Measurements from ENCODE around the gene YY1.

Gene YY1

DNA sequence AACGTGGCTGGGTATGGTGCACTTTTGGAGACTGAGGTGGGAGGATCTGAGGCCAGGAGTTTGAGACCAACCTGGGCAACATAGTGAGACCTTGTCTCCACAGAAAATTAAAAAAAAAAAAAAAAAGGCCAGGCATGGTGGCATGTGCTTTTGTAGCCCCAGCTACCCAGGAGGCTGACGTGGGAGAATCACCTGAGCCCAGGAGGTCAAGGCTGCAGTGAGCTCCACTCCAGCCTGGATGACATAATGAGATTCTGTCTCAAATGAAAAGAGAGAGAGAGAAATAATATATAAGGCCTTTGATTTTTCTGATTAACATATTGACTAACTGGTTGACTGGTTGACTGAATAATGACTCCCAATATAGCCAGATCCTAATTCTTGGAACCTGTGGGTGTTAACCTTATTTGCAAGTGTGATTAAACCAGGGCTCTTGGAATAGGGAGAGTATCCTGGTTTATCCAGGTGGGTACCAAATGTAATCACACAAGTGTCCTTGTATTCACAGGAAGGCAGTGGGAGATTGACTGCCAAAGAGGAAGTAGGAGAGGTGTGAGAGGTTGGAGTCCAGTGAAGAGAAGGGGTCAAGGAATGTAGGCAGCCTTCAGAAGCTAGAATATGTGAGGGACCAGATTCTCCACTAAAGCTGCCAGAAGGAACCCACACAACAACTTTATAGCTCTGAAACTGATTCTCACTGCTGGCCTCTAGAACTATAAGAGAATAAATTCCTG, 12.0 kb downstream of the YY1 start:
- DNase-seq (ENCODE audit: low read depth), result no peak
- TF ChIP-seq, protein P1, sequence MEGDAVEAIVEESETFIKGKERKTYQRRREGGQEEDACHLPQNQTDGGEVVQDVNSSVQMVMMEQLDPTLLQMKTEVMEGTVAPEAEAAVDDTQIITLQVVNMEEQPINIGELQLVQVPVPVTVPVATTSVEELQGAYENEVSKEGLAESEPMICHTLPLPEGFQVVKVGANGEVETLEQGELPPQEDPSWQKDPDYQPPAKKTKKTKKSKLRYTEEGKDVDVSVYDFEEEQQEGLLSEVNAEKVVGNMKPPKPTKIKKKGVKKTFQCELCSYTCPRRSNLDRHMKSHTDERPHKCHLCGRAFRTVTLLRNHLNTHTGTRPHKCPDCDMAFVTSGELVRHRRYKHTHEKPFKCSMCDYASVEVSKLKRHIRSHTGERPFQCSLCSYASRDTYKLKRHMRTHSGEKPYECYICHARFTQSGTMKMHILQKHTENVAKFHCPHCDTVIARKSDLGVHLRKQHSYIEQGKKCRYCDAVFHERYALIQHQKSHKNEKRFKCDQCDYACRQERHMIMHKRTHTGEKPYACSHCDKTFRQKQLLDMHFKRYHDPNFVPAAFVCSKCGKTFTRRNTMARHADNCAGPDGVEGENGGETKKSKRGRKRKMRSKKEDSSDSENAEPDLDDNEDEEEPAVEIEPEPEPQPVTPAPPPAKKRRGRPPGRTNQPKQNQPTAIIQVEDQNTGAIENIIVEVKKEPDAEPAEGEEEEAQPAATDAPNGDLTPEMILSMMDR (IDR thresholded peaks at IDR 0.05; ENCODE audit: insufficient read depth, low read depth, low read length, missing control alignments), result no peak
- H3K4me3 ChIP-seq (ENCODE audit: low read depth, low read length), result no peak overlapping the region

DNA sequence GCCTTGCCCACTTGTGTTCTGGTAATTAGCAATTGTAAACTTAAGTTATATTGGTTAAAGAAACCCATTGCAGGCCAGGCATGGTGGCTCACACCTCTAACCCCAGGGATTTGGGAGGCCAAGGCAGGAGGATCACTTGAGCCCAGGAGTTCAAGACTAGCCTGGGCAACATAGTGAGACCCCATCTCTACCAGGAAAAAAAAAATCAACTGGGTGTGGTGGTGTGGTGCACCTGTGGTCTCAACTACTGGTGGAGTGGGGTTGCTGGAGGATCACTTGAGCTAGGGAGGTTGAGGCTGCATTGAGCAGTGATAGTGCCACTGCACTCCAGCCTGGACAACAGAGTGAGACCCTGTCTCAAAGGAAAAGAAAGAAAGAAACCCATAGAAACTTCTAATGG, 13.7 kb downstream of the YY1 start:
- no peak for DNase-seq (ENCODE audit: low read depth)
- TF ChIP-seq, protein P1 (IDR thresholded peaks at IDR 0.05; ENCODE audit: insufficient read depth, low read depth, low read length, missing control alignments), result no peak
- no peak overlapping the region for H3K4me3 ChIP-seq (ENCODE audit: low read depth, low read length)

DNA sequence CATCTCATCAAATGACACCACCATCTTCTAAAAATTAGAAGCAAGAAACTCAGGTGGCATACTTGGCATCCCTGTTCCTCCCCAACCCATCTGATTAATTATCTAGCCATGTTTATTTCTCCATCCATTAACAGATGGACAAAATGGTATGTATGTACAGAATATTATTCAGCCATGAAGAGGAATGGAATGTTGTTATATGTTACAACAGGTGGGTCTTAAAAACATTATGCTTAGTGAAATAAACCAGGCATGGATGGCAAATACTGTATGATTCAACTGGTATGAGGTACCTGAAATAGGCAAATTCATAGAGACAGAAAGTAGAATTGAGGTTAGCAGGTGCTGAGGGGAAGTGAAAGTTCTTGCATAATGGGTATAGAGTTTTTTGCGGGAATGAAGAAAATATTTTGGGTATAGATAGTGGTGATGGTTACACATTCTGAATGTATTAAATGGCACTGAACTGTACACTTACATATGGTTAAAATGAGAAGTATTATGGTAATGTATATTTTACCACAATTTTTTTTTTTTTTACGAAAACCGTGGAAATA, 17.5 kb downstream of the YY1 start:
- TF ChIP-seq, protein P1 (IDR thresholded peaks at IDR 0.05; ENCODE audit: insufficient read depth, low read depth, low read length, missing control alignments), result no peak
- no peak overlapping the region for H3K4me3 ChIP-seq (ENCODE audit: low read depth, low read length)
- peak; percentile 57 for DNase-seq (ENCODE audit: low read depth)

DNA sequence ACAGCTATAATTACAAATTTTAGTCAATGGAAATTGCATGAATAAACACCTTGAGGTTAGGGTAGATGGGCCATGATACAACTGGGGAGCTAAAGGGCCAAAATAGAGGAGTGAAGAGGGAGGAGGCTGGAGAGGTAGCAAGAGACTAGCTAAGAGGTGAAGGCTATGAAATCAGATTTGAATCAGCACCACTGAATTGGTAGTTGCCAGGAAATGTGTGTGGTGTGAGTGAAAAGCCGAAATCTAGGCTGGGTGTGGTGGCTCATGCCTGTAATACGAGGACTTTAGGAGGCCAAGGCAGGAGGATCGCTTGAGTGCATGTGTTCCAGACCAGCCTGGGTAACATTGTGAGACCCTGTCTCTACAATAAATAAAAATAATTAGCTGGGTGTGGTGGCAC, 22.7 kb downstream of the YY1 start:
- TF ChIP-seq, protein P1 (IDR thresholded peaks at IDR 0.05; ENCODE audit: insufficient read depth, low read depth, low read length, missing control alignments), result no peak
- peak; percentile 61 for DNase-seq (ENCODE audit: low read depth)
- no peak overlapping the region for H3K4me3 ChIP-seq (ENCODE audit: low read depth, low read length)

DNA sequence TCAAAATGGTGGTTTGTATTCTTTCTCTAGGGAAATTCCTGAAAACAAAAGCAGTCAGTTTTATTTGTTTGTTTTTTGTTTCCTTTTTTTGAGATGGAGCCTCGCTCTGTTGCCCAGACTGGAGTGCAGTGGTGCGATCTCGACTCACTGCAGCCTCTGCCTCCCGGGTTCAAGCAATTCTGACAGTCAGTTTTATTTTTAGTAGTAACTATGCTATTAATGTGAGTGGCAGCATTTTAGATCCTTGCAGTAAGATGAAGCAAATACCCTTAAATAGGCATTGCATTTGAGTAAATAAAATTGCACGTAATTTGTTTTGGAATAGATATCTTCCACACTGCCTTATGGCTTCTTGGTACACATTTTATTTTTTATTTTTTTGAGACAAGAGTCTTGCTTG, 23.6 kb downstream of the YY1 start:
- DNase-seq (ENCODE audit: low read depth), result no peak
- no peak overlapping the region for H3K4me3 ChIP-seq (ENCODE audit: low read depth, low read length)
- TF ChIP-seq, protein P1 (IDR thresholded peaks at IDR 0.05; ENCODE audit: insufficient read depth, low read depth, low read length, missing control alignments), result no peak

DNA sequence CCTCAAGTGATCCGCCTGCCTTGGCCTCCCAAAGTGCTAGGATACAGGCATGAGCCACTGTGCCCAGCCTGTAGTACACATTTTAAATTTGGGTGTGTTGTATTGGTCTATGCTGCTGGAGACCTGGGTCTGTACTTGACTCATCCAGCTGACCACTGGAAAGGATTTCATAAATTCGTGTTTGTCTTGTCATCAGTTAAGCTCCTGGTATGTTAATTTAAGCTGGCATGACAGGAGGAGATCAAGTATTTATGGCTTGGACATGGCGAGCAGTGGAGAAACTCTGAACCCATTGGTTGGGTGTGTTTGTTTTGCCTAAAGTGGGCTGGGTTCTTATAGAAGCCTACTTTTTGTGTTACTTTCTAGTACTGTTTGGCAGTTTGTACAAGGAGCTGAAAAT, 24.2 kb downstream of the YY1 start:
- TF ChIP-seq, protein P1 (IDR thresholded peaks at IDR 0.05; ENCODE audit: insufficient read depth, low read depth, low read length, missing control alignments), result no peak
- DNase-seq (ENCODE audit: low read depth), result no peak
- no peak overlapping the region for H3K4me3 ChIP-seq (ENCODE audit: low read depth, low read length)

DNA sequence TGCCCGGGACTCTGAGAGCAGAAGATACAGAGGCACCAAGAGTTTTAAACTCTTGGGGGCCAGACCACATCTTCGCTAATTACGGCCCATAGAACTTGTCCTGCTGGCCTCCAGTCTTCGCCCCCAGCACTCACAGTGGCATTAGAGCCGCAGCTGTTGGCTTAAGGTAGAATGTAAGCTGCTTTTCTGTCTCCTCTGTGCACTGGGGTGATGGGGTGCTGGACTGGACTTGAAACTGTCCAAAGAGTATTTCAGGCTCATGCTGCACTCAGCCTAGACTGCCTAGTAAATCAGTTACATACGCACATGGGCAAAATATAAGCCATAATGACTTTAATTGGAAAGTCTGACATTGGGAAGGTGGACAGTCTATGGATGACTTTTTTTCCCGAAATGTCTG, 29.0 kb downstream of the YY1 start:
- H3K4me3 ChIP-seq (ENCODE audit: low read depth, low read length), result no peak overlapping the region
- TF ChIP-seq, protein P1 (IDR thresholded peaks at IDR 0.05; ENCODE audit: insufficient read depth, low read depth, low read length, missing control alignments), result no peak
- DNase-seq (ENCODE audit: low read depth), result no peak

Data from GM12865 (cell line).